K562 (cell line): Measurements from ENCODE around the gene SLC13A4. TPM values are rescaled to one million over a fixed set of nuclear protein-coding genes. Genes with fewer than 3 reads are reported as not detected.

ENCODE experiments used
- CBX8 ChIP-seq: fragments of 200-600 bp; sonication (generic); IDR thresholded peaks from 2 replicates; pipeline ENCODE4 v1.6.1; 2012; ENCODE audit warnings: borderline replicate concordance, mixed run types, low read depth, mild to moderate bottlenecking, moderate library complexity, mixed read lengths, low read length, control low read depth, inconsistent platforms; ENCODE audit not compliant: poor library complexity, severe bottlenecking; ENCODE audit errors: extremely low read depth
- polyA plus RNA-seq, 8 experiments: library from polyadenylated mRNA; depleted of rRNA in 4 of 8; stranded (reverse) in 5 of 8; unstranded in 3 of 8; fragments of >200 nt; fragmentation: Nextera tagmentation in 2 of 8; fragmentation: Illumina TruSeq in 1 of 8; extraction: Ambion mirVana in 2 of 8; extraction: Trizol in 1 of 8; gene quantifications; 2 replicates each; pipeline versions ENCODE4 v1.2.1 to v1.2.3, GENCODE V29; 2011 to 2014; ENCODE audit warnings: inconsistent platforms in 1 of 8, missing spikeins in 1 of 8
- total RNA-seq, 7 experiments: library from RNA; depleted of rRNA in 6 of 7; stranded (reverse); fragments of >200 nt in 6 of 7; fragmentation: Illumina TruSeq in 2 of 7; extraction: Trizol in 2 of 7; gene quantifications; 2 replicates each; pipeline versions ENCODE4 v1.2.1 to v1.2.3, GENCODE V29; 2011 to 2021; ENCODE audit warnings: low replicate concordance in 1 of 7
- TF ChIP-seq, protein P1 (sequence below), 2 experiments: fragments of 450-650 bp in 1 of 2; IDR thresholded peaks; 2 replicates each; pipeline ENCODE4 v1.6.1; 2011 to 2017; ENCODE audit warnings: low read depth in 2 of 2, antibody characterized with exemption in 1 of 2, borderline replicate concordance in 1 of 2, low read length in 1 of 2, mild to moderate bottlenecking in 1 of 2, mixed read lengths in 1 of 2; ENCODE audit not compliant: control insufficient read depth in 1 of 2
- TF ChIP-seq, protein P2 (sequence below), 2 experiments: fragments of 450-650 bp; IDR thresholded peaks; 2 replicates each; pipeline ENCODE4 v1.6.1; 2016; ENCODE audit warnings: mild to moderate bottlenecking in 2 of 2, borderline replicate concordance in 1 of 2, low read depth in 1 of 2, moderate library complexity in 1 of 2

Gene SLC13A4
- total and polyA plus RNA-seq, 9 of the 15 experiments (the other 6 are each of a cell fraction or from before 2014, with no cell fraction given) = 0.11 to 1.0 (median 0.36) TPM

DNA sequence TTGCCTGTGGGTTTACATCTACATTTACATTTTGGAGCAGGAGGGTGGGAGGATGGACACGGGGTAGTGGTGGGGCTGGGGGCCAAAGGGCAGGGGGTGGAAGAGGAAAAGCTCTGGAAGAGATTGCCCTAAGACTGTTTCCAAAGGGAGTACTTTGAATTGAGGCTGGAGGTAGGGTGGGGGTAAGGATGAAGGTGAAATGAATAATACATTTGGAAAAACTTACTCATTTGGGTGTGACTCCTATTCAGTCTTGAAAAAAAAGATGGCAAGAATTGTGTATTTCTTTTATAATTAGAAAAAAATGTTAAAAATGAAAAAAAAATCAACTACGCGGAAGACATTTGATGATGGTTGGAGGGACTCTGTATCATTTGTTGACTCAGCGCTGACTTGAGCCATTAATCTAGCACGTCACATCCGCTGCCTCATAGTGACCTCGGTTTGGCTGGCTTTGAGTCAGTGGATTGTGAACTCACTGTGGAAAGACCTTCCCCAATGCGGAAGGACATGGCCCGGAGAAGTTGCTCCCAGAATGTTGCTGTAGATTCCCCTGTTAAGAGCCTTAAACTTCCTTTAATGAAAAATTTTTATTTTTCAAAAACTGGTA lies 17.8 kb upstream of the SLC13A4 start (continued):
- TF ChIP-seq, protein P1, sequence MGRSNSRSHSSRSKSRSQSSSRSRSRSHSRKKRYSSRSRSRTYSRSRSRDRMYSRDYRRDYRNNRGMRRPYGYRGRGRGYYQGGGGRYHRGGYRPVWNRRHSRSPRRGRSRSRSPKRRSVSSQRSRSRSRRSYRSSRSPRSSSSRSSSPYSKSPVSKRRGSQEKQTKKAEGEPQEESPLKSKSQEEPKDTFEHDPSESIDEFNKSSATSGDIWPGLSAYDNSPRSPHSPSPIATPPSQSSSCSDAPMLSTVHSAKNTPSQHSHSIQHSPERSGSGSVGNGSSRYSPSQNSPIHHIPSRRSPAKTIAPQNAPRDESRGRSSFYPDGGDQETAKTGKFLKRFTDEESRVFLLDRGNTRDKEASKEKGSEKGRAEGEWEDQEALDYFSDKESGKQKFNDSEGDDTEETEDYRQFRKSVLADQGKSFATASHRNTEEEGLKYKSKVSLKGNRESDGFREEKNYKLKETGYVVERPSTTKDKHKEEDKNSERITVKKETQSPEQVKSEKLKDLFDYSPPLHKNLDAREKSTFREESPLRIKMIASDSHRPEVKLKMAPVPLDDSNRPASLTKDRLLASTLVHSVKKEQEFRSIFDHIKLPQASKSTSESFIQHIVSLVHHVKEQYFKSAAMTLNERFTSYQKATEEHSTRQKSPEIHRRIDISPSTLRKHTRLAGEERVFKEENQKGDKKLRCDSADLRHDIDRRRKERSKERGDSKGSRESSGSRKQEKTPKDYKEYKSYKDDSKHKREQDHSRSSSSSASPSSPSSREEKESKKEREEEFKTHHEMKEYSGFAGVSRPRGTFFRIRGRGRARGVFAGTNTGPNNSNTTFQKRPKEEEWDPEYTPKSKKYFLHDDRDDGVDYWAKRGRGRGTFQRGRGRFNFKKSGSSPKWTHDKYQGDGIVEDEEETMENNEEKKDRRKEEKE (IDR thresholded peaks at IDR 0.05; ENCODE audit: borderline replicate concordance in 1 of 2, control insufficient read depth in 1 of 2, low read depth in 2 of 2, low read length in 1 of 2) = no peak
- TF ChIP-seq CBX8 = no peak
- TF ChIP-seq, protein P2, sequence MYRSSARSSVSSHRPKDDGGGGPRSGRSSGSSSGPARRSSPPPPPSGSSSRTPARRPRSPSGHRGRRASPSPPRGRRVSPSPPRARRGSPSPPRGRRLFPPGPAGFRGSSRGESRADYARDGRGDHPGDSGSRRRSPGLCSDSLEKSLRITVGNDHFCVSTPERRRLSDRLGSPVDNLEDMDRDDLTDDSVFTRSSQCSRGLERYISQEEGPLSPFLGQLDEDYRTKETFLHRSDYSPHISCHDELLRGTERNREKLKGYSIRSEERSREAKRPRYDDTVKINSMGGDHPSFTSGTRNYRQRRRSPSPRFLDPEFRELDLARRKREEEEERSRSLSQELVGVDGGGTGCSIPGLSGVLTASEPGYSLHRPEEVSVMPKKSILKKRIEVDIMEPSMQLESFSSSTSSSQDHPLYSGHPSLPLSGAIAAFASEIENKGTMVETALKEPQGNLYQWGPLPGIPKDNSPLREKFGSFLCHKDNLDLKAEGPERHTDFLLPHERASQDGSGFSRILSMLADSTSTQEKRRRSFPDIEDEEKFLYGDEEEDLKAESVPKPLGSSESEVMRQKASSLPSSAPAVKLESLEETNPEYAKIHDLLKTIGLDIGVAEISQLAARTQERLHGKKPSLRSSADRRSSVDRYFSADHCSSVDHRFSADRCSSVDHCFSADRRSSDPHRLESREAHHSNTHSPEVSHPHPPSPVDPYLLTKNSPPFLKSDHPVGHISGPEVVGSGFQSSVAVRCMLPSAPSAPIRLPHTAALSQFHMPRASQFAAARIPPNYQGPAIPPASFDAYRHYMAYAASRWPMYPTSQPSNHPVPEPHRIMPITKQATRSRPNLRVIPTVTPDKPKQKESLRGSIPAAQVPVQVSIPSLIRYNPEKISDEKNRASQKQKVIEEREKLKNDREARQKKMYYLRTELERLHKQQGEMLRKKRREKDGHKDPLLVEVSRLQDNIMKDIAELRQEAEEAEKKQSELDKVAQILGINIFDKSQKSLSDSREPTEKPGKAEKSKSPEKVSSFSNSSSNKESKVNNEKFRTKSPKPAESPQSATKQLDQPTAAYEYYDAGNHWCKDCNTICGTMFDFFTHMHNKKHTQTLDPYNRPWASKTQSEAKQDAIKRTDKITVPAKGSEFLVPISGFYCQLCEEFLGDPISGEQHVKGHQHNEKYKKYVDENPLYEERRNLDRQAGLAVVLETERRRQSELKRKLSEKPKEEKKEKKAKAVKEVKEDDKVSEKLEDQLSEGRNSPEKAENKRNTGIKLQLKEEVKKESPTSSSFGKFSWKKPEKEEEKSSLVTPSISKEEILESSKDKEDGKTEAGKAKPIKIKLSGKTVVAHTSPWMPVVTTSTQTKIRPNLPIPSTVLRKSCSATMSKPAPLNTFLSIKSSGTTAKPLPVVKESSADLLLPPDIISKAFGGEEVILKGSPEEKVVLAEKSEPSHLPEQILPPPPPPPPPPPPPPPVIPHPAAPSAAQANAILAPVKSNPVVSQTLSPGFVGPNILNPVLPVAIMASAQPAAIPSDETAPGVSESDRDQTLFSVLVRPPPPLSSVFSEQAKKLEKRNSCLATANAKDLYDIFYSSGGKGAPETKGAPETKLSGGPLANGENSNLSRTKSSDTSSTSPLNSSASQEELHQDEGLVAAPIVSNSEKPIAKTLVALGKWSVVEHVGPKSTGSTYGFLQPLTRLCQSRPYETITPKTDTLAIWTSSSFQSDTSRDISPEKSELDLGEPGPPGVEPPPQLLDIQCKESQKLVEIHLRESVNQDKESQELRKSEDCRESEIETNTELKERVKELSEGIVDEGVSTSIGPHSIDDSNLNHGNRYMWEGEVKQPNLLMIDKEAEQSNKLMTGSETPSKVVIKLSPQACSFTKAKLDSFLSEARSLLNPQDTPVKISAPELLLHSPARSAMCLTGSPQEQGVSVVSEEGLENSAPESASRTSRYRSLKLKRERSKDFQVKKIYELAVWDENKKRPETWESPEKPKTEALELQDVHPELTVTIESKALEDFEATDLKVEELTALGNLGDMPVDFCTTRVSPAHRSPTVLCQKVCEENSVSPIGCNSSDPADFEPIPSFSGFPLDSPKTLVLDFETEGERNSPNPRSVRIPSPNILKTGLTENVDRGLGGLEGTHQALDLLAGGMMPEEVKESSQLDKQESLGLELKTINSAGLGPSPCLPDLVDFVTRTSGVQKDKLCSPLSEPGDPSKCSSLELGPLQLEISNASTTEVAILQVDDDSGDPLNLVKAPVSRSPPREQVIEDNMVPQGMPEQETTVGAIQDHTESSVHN (IDR thresholded peaks at IDR 0.05; ENCODE audit: borderline replicate concordance in 1 of 2, low read depth in 1 of 2) = no peak
